ENCODE data around the gene UBL4A. TPM values are rescaled to one million over a fixed set of nuclear protein-coding genes. Genes with fewer than 3 reads are reported as not detected.

Gene UBL4A
- total and polyA plus RNA-seq, 2 experiments from 2014 or later: 53.4 to 65.2 TPM

GRCh38 chrX:154530286-154530685 lies 43.9 kb upstream of the UBL4A start:
- Histone ChIP-seq H3K27me3 (no peaks in the 10 kb centered on the region), H3K4me1 (ENCODE audit: low read depth) (no peaks in the 10 kb centered on the region), H3K27ac (peak overlapping the region; percentile 79), H3K9me3 (ENCODE audit: low read depth) (no peaks in the 10 kb centered on the region), H3K4me3 (no peak overlapping the region), H3K36me3 (no peaks in the 10 kb centered on the region)
- DNase-seq (ENCODE audit: low read depth in 1 of 2, low spot score in 1 of 2): no peak
- no peak for TF ChIP-seq CTCF (IDR thresholded peaks at IDR 0.05; ENCODE audit: low read depth, low read length)

- Histone ChIP-seq H3K9me3 (ENCODE audit: low read depth) (no peaks in the 10 kb centered on the region), H3K4me1 (ENCODE audit: low read depth) (no peaks in the 10 kb centered on the region), H3K27ac (no peak overlapping the region), H3K36me3 (no peaks in the 10 kb centered on the region), H3K27me3 (no peaks in the 10 kb centered on the region), H3K4me3 (no peak overlapping the region)
- TF ChIP-seq CTCF (IDR thresholded peaks at IDR 0.05; ENCODE audit: low read depth, low read length): no peak
- DNase-seq (ENCODE audit: low read depth in 1 of 2, low spot score in 1 of 2): peak in 1 of 2 donors; percentile 56
Observed at GRCh38 chrX:154529206-154529612, 42.8 kb upstream of the UBL4A start.

GRCh38 chrX:154526901-154527675 lies 40.7 kb upstream of the UBL4A start:
- Histone ChIP-seq H3K4me1 (ENCODE audit: low read depth) (no peaks in the 10 kb centered on the region), H3K27ac (peak overlapping the region; percentile 74), H3K36me3 (no peaks in the 10 kb centered on the region), H3K4me3 (no peak overlapping the region), H3K27me3 (no peaks in the 10 kb centered on the region), H3K9me3 (ENCODE audit: low read depth) (no peaks in the 10 kb centered on the region)
- TF ChIP-seq CTCF (IDR thresholded peaks at IDR 0.05; ENCODE audit: low read depth, low read length): peak; percentile 52
- peak; percentile 75 to 84 for DNase-seq (ENCODE audit: low read depth in 1 of 2, low spot score in 1 of 2)

GRCh38 chrX:154525606-154526490 lies 39.4 kb upstream of the UBL4A start:
- no peak for TF ChIP-seq CTCF (IDR thresholded peaks at IDR 0.05; ENCODE audit: low read depth, low read length)
- Histone ChIP-seq H3K4me1 (ENCODE audit: low read depth) (no peaks in the 10 kb centered on the region), H3K9me3 (ENCODE audit: low read depth) (no peaks in the 10 kb centered on the region), H3K27ac (no peak overlapping the region), H3K27me3 (no peaks in the 10 kb centered on the region), H3K36me3 (no peaks in the 10 kb centered on the region), H3K4me3 (no peak overlapping the region)
- DNase-seq (ENCODE audit: low read depth in 1 of 2, low spot score in 1 of 2): no peak

GRCh38 chrX:154519389-154519788 lies 33.0 kb upstream of the UBL4A start:
- Histone ChIP-seq H3K27ac (peak overlapping the region; percentile 71), H3K27me3 (no peaks in the 10 kb centered on the region), H3K4me1 (ENCODE audit: low read depth) (peaks cover 18% of the 10 kb centered on the region), H3K9me3 (ENCODE audit: low read depth) (no peaks in the 10 kb centered on the region), H3K36me3 (no peaks in the 10 kb centered on the region), H3K4me3 (no peak overlapping the region)
- no peak for DNase-seq (ENCODE audit: low read depth in 1 of 2, low spot score in 1 of 2)
- no peak for TF ChIP-seq CTCF (IDR thresholded peaks at IDR 0.05; ENCODE audit: low read depth, low read length)
